Trophoblast cell (in vitro differentiated cells and primary cell): ENCODE results near the gene DAAM1.
A peak's percentile ranks its signal among the peaks of the same experiment; 100 is the strongest.

Experiments
- DNase-seq, 2 donors: peaks; one replicate each; pipeline ENCODE4 v3.0.0-alpha.2; 2016
- H2AFZ ChIP-seq: 2 replicates; pipeline ENCODE4 v1.6.1; 2013; ENCODE audit warnings: low read length, moderate library complexity, mild to moderate bottlenecking; ENCODE audit not compliant: insufficient read depth, poor library complexity
- H2AK5ac ChIP-seq: 2 replicates; pipeline ENCODE4 v1.6.1; 2013; ENCODE audit warnings: mild to moderate bottlenecking, low read length
- H2BK120ac ChIP-seq: 2 replicates; pipeline ENCODE4 v1.6.1; 2013; ENCODE audit warnings: low read length, mild to moderate bottlenecking, moderate library complexity; ENCODE audit not compliant: insufficient read depth, poor library complexity
- H2BK12ac ChIP-seq: 2 replicates; pipeline ENCODE4 v1.6.1; 2013; ENCODE audit warnings: mild to moderate bottlenecking, low read length, moderate library complexity
- H2BK5ac ChIP-seq: 2 replicates; pipeline ENCODE4 v1.6.1; 2013; ENCODE audit warnings: low read length, low read depth, moderate library complexity, mild to moderate bottlenecking; ENCODE audit not compliant: poor library complexity
- H3K14ac ChIP-seq: 2 replicates; pipeline ENCODE4 v1.6.1; 2013; ENCODE audit warnings: mild to moderate bottlenecking, low read length
- H3K18ac ChIP-seq: 2 replicates; pipeline ENCODE4 v1.6.1; 2013; ENCODE audit warnings: mild to moderate bottlenecking, low read length
- H3K23ac ChIP-seq: 2 replicates; pipeline ENCODE4 v1.6.1; 2013; ENCODE audit warnings: low read length
- H3K27ac ChIP-seq: 2 replicates; pipeline ENCODE4 v1.5.1; 2013; ENCODE audit warnings: low read depth, mild to moderate bottlenecking, inconsistent platforms, low read length, moderate library complexity
- H3K27me3 ChIP-seq: 2 replicates; pipeline ENCODE4 v1.6.1; 2013; ENCODE audit warnings: inconsistent platforms, mild to moderate bottlenecking, low read length, moderate library complexity; ENCODE audit not compliant: insufficient read depth
- H3K36me3 ChIP-seq, 2 experiments: 1 replicate in 1 of 2; 2 replicates in 1 of 2; pipeline ENCODE4 v1.6.1; 2013; ENCODE audit warnings: low read length in 2 of 2, mild to moderate bottlenecking in 2 of 2, moderate library complexity in 1 of 2; ENCODE audit not compliant: insufficient read depth in 2 of 2, control insufficient read depth in 1 of 2
- H3K4ac ChIP-seq: 2 replicates; pipeline ENCODE4 v1.6.1; 2013; ENCODE audit warnings: low read depth, mild to moderate bottlenecking, low read length, moderate library complexity
- H3K4me1 ChIP-seq, 2 experiments: 1 replicate in 1 of 2; 2 replicates in 1 of 2; pipeline ENCODE4 v1.6.1; 2013; ENCODE audit warnings: low read length in 2 of 2, mild to moderate bottlenecking in 2 of 2, moderate library complexity in 1 of 2; ENCODE audit not compliant: insufficient read depth in 2 of 2, control insufficient read depth in 1 of 2
- H3K4me2 ChIP-seq: 2 replicates; pipeline ENCODE4 v1.6.1; 2013; ENCODE audit warnings: inconsistent platforms, mild to moderate bottlenecking, low read length, moderate library complexity
- H3K4me3 ChIP-seq: 2 replicates; pipeline ENCODE4 v1.5.1; 2013; ENCODE audit warnings: mild to moderate bottlenecking, low read depth, low read length, inconsistent platforms
- H3K79me1 ChIP-seq: one replicate; pipeline ENCODE4 v1.6.1; 2013; ENCODE audit warnings: low read length
- H3K79me2 ChIP-seq: 2 replicates; pipeline ENCODE4 v1.6.1; 2013; ENCODE audit warnings: low read length, mild to moderate bottlenecking; ENCODE audit not compliant: control insufficient read depth, insufficient read depth, poor library complexity
- H3K9ac ChIP-seq: 2 replicates; pipeline ENCODE4 v1.6.1; 2013; ENCODE audit warnings: mild to moderate bottlenecking, low read length
- H3K9me3 ChIP-seq: 2 replicates; pipeline ENCODE4 v1.6.1; 2013; ENCODE audit warnings: low read depth, mild to moderate bottlenecking, control low read depth, inconsistent platforms, low read length; ENCODE audit not compliant: insufficient read depth
- H4K12ac ChIP-seq: 2 replicates; pipeline ENCODE4 v1.6.1; 2013; ENCODE audit warnings: low read depth, mild to moderate bottlenecking, low read length, moderate library complexity
- H4K8ac ChIP-seq: 2 replicates; pipeline ENCODE4 v1.6.1; 2013; ENCODE audit warnings: low read depth, mild to moderate bottlenecking, low read length, moderate library complexity
- H4K91ac ChIP-seq: one replicate; pipeline ENCODE4 v1.6.1; 2013; ENCODE audit warnings: low read depth, mild to moderate bottlenecking, low read length, moderate library complexity
- WGBS: extraction: QIAGEN DNeasy Blood & Tissue Kit; methylation state at CpG from one replicate; pipeline ENCODE4 v1.1.7; 2013; ENCODE audit warnings: missing lambda C conversion rate; ENCODE audit not compliant: insufficient read length, insufficient coverage; ENCODE audit errors: extremely low coverage; 5-methylcytosine and 5-hydroxymethylcytosine counted together

DAAM1 gene

GRCh38 chr14:59354666-59355065, 166.2 kb downstream of the DAAM1 start:
- Histone ChIP-seq H3K36me3 (peaks cover 12 to 30% of the 10 kb centered on the region in 2 experiments), H3K23ac (no peak overlapping the region), H3K9ac (no peak overlapping the region), H3K4me2 (no peak overlapping the region), H3K79me2 (no peaks in the 10 kb centered on the region), H4K8ac (no peak overlapping the region), H3K18ac (no peak overlapping the region), H2BK12ac (no peak overlapping the region), H3K4me1 (peaks cover 4 to 6% of the 10 kb centered on the region in 2 experiments), H4K91ac (no peak overlapping the region), H4K12ac (no peak overlapping the region), H3K27ac (no peak overlapping the region), H3K79me1 (no peaks in the 10 kb centered on the region), H2BK5ac (no peak overlapping the region), H3K4me3 (no peak overlapping the region), H3K14ac (no peak overlapping the region), H2BK120ac (no peak overlapping the region), H3K9me3 (peaks cover 2% of the 10 kb centered on the region), H2AK5ac (no peak overlapping the region), H3K27me3 (no peaks in the 10 kb centered on the region), H3K4ac (no peak overlapping the region), H2AFZ (no peak overlapping the region)
- no CpG with 5 or more reads among the region's 3 CpGs for WGBS
- peak; percentile 56 to 85 for DNase-seq

DNA sequence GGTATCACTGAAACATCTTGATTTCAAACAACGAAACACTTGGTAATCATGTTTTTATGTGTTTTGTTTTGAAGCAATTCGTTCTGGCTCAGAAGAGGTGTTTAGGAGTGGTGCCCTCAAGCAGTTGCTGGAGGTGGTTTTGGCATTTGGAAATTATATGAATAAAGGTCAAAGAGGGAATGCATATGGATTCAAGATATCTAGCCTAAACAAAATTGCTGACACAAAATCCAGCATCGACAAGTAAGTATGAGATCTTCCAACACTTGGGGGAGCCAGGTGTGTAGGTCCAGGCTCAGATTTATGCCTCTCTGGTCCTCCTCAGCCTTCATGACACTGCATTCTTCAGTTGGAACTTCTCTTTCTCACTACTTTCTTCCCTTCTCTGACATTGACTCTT, 166.6 kb downstream of the DAAM1 start:
- no peak overlapping the region for H2AK5ac ChIP-seq
- H4K8ac ChIP-seq = no peak overlapping the region
- H3K36me3 ChIP-seq = peaks cover 11 to 26% of the 10 kb centered on the region in 2 experiments
- H3K27ac ChIP-seq = no peak overlapping the region
- H2BK12ac ChIP-seq = no peak overlapping the region
- no peak overlapping the region for H3K18ac ChIP-seq
- peaks cover 4 to 6% of the 10 kb centered on the region in 2 experiments for H3K4me1 ChIP-seq
- no peak overlapping the region for H4K91ac ChIP-seq
- no peak overlapping the region for H3K23ac ChIP-seq
- H3K4me3 ChIP-seq = no peak overlapping the region
- H2AFZ ChIP-seq = no peak overlapping the region
- H3K9ac ChIP-seq = no peak overlapping the region
- H3K4me2 ChIP-seq = no peak overlapping the region
- no peak overlapping the region for H3K4ac ChIP-seq
- no peak overlapping the region for H4K12ac ChIP-seq
- H3K14ac ChIP-seq = no peak overlapping the region
- H3K79me2 ChIP-seq = no peaks in the 10 kb centered on the region
- peak in 1 of 2 donors; percentile 59 for DNase-seq
- no peak overlapping the region for H2BK5ac ChIP-seq
- no peak overlapping the region for H2BK120ac ChIP-seq
- no peaks in the 10 kb centered on the region for H3K79me1 ChIP-seq
- WGBS = no CpG with 5 or more reads among the region's 3 CpGs
- H3K27me3 ChIP-seq = no peaks in the 10 kb centered on the region
- H3K9me3 ChIP-seq = peaks cover 2% of the 10 kb centered on the region

DNA sequence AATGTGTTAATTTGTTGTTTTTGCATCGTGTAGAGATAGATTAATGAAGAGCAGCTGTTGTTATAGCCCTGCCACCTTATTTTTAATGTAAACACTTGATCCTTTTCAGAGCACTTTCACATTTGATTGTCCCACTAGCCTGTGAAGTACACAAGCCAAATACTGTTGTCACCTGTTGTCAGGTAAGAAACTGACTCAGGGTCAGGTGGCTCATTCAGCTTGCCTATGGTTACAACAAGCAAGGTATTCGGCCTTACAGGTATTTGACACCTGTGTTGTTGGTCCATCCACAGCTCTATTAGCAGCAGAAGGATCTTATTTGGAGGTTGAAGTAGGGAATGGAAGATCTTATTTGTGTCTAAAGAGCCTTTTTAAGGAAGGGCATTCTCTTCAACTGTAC, 167.8 kb downstream of the DAAM1 start:
- Histone ChIP-seq H3K23ac (no peak overlapping the region), H3K36me3 (peaks cover 4 to 17% of the 10 kb centered on the region in 2 experiments), H2AK5ac (no peak overlapping the region), H2BK12ac (no peak overlapping the region), H3K27ac (no peak overlapping the region), H3K14ac (no peak overlapping the region), H2AFZ (no peak overlapping the region), H3K4me2 (no peak overlapping the region), H3K27me3 (no peaks in the 10 kb centered on the region), H4K8ac (no peak overlapping the region), H3K4me3 (no peak overlapping the region), H3K9ac (no peak overlapping the region), H4K91ac (no peak overlapping the region), H3K79me2 (no peaks in the 10 kb centered on the region), H4K12ac (no peak overlapping the region), H3K79me1 (no peaks in the 10 kb centered on the region), H3K4me1 (peaks cover 6 to 9% of the 10 kb centered on the region in 2 experiments), H3K18ac (no peak overlapping the region), H3K4ac (no peak overlapping the region), H2BK120ac (no peak overlapping the region), H2BK5ac (no peak overlapping the region), H3K9me3 (peaks cover under 1% of the 10 kb centered on the region)
- no CpG with 5 or more reads among the region's 2 CpGs for WGBS
- DNase-seq = peak in 1 of 2 donors; percentile 55

GRCh38 chr14:59356767-59357166, 168.3 kb downstream of the DAAM1 start:
- no peaks in the 10 kb centered on the region for H3K79me1 ChIP-seq
- no peak overlapping the region for H2AK5ac ChIP-seq
- no peak overlapping the region for H3K27ac ChIP-seq
- H3K14ac ChIP-seq = no peak overlapping the region
- H3K27me3 ChIP-seq = no peaks in the 10 kb centered on the region
- H3K23ac ChIP-seq = no peak overlapping the region
- H3K9me3 ChIP-seq = no peaks in the 10 kb centered on the region
- peaks cover 10 to 12% of the 10 kb centered on the region in 2 experiments for H3K4me1 ChIP-seq
- H2BK12ac ChIP-seq = no peak overlapping the region
- H3K9ac ChIP-seq = no peak overlapping the region
- H2BK5ac ChIP-seq = no peak overlapping the region
- no peak overlapping the region for H4K8ac ChIP-seq
- H3K79me2 ChIP-seq = no peaks in the 10 kb centered on the region
- no peak overlapping the region for H3K4ac ChIP-seq
- no peak overlapping the region for H2BK120ac ChIP-seq
- no peak overlapping the region for H2AFZ ChIP-seq
- no peak overlapping the region for H4K91ac ChIP-seq
- no peak overlapping the region for H3K4me2 ChIP-seq
- WGBS = no CpG with 5 or more reads among the region's 3 CpGs
- no peak overlapping the region for H3K4me3 ChIP-seq
- H3K36me3 ChIP-seq = peaks cover 5 to 15% of the 10 kb centered on the region in 2 experiments
- no peak overlapping the region for H4K12ac ChIP-seq
- H3K18ac ChIP-seq = no peak overlapping the region
- DNase-seq = no peak
